Activated effector memory CD4-positive, alpha-beta T cell treated with Interleukin-2 at 50 U/mL for 16 hours (primary cell): Measurements from ENCODE around the gene CASKIN1.
"Not testable (repeated sequence)": the region's sequence is repeated elsewhere in the genome, so short reads cannot be mapped to it uniquely, and the experiment has no call there.

Source experiments
- DNase-seq: peaks from one replicate; pipeline ENCODE4 v3.0.0-alpha.2; 2020

CASKIN1 gene

DNA sequence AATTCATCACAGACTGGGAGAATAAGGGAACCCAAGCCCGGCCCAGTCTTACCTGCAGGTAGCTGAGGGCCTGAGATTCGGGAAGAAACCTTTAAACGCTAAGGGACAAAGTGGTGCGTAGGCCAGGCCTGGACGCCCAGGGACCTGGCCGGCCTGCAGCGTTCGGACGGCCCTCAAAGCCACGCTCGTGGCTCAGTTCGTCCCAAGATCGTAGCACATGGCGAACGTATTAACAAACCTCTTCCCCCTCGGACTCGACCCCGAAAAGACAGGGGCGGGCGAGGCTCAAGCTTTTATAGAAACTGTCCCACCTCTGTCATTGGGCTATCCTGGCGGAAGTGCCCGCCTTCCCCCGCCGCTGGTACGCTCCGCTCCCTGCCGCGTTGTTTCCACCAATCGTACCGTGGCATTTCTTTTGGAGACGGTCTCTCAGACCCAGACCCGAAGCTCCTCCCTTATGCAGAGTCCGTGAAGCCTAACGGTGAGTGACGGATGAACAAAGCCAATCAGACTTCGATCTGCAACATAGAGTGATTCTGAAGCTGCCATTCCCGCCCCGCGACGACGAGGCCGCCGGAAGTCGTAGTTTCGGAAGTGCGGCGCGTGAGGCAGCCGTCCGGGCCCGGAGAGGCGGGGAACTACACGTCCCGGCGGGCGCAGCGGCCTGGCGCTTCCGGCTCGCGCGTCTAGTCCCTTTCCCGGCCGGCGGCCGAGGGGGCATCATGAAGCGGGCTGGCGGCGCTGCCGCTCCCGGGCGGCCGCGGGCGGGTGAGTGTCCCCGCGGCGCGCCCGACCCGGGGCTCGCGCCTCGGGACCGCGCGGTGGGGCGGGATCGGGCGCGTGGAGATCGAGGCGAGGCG lies 41.1 kb downstream of the CASKIN1 start, which contains the start of gene TRAF7:
TSS of gene TRAF7 (plus strand) at position 692 of the 860 bp plus-strand sequence. CDS start 8,139 bp downstream, outside the sequence.
- DNase-seq = peak; percentile 96

DNA sequence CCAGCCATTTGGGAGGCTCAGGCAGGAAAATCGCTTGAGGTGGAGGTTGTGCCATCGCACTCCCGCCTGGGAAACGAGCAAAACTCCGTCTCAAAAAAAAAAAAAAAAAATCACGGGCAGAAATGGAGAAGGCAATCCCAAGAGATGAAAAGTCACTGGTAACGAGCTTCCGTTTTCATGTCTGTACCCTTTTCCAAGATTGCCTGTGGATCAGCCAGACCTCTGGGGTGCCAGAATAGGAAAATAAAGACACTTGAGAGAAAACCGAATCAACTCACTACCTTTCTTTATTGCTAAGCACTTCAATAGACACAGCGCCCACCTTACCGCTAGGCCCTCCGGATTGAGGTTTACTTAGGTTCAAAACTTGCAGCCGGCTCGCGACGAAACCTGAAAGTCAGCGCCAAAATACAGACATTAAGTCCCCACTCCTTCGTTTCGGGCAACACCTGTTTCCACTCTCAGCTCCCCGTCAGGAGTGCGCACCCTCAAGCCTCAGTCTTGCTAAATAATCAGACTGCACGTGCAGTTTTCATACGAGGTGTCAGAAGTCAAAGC lies 41.8 kb downstream of the CASKIN1 start:
- no peak for DNase-seq

DNA sequence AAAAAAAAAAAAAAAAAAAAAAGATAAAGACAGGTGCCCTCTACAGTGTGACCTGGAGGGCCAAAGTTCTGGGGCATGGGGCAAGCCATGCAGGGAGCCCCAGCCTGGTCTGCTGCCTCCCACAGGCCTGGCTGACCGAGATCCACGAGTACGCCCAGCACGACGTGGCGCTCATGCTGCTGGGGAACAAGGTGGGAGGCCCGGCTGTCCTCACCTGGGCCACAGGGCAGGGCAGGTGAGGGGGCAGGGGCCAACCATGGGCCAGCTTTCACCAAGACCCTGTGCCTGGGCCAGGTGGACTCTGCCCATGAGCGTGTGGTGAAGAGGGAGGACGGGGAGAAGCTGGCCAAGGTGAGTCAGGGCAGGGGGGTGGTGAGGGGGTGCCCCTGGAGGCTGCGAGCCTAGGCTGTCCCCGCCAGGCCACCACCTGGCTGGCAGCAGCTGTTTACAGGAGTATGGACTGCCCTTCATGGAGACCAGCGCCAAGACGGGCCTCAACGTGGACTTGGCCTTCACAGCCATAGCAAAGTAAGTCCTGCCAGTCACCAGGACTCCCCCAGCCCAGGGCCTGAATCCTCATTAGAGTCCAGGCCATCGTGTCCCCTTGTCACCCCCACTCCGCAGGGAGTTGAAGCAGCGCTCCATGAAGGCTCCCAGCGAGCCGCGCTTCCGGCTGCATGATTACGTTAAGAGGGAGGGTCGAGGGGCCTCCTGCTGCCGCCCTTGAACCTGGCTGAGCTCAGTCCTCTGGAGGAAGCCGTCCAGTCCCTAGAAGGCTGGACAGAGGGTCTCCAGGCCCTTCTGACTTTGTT lies 43.5 kb downstream of the CASKIN1 start:
- no peak for DNase-seq

DNA sequence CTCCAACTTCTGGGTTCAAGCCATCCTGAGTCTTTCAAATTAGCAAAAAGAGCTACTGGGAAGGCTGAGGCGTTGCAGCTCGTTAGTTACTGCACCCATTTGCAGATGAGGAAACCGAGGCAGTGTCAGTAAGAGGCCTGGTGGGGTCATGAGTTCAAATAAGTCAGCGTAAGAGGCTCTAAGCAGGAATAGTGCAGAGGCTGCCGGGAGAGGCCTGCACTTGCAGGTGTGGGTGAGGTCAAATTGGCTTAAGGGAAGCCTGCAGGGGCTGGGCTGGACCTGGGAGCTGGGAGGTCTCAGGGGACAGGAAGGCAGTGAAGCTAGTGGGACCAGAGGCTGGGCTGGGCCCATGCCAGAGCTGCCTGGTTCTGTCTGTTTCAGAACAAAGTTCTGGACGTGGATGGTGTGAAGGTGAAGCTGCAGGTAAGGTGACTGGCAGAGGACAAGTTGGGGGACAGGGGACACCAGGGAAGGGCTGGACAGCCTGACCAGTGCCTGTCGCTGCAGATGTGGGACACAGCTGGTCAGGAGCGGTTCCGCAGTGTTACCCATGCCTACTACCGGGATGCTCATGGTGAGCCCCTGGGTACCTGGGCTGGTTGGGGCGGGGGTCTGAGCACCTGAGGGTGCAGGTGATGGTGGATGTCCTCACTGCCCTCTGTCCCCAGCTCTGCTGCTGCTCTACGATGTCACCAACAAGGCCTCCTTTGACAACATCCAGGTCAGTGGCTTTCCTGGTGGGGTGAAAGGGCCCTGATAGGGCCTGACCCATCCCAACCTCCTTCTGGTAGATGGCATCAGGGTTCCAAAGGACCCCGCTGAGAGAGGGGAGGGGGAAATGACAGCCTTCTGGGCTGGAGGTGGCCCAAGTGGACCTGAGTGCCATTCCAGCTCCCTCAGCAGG lies 45.0 kb downstream of the CASKIN1 start:
- DNase-seq = no peak

DNA sequence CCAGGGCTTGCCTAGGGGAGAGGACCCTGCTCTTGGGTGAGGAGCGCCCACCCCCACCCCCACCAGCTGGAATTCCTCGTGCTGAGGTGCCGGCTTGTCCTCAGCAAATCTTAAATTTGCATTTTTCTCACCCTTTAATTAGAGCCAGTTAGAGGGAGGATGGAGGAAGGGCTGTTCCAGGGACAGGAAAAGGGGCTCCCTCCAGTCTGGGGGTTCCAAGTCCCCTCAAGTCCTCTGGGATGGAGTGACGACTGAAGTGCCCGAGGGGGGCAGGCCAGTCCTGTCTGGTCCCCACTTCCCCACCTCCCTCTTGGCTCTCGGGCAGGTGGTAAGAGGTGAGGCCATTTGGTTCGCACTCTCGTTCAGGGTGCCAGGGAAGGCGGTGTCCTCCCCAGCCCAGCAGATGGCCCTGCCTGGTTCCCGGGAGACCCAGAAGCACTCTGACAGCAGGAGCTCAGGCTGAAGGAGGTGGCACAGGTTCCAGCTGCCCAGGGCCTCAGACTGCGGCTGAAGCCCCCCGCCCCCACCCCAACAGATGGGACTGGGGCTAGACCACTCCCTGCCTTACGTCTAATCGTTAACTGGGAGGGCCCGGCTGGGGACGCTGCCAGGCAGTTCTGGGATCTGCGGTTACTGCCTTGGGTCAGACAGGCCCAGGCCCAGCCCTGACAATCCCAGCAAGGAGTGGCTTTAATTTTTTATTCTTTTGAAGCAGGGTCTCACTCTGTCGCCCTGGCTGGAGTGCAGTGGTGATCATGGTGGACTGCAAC lies 45.8 kb downstream of the CASKIN1 start:
- no peak for DNase-seq

DNA sequence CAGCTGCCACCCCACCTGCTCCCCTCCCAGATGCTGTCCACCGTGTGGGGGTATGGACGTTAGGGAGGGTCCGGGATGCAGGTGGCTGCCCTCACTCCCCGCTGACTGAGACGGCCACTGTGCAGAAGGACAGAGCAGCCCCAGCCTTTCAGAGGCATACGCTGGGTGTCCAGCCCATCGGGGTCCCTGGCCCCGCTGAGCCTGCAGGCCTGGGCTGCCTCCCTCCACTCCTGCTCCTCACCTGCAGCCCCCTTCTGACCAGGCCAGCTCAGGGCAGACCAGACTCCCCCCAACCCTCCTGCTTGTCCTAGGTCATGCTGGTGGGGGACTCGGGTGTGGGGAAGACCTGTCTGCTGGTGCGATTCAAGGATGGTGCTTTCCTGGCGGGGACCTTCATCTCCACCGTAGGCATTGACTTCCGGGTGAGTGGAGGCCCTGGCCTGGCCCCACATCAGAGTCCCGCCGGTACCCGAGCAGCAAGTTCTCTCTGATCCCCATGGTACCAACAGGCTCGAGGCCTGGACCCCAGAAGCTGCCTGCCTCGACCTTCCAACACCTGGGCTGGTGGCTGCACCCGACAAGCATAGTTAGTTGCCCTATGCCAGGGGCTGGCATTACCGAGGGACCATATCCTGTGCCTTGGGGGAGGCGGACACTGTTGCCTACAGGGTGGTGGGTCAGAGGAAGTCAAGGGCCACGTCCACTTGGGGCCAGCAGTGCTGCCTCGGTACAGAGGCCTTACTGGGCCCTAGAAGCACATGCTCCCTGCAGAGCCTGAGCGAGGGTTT lies 46.6 kb downstream of the CASKIN1 start:
- DNase-seq = no peak

DNA sequence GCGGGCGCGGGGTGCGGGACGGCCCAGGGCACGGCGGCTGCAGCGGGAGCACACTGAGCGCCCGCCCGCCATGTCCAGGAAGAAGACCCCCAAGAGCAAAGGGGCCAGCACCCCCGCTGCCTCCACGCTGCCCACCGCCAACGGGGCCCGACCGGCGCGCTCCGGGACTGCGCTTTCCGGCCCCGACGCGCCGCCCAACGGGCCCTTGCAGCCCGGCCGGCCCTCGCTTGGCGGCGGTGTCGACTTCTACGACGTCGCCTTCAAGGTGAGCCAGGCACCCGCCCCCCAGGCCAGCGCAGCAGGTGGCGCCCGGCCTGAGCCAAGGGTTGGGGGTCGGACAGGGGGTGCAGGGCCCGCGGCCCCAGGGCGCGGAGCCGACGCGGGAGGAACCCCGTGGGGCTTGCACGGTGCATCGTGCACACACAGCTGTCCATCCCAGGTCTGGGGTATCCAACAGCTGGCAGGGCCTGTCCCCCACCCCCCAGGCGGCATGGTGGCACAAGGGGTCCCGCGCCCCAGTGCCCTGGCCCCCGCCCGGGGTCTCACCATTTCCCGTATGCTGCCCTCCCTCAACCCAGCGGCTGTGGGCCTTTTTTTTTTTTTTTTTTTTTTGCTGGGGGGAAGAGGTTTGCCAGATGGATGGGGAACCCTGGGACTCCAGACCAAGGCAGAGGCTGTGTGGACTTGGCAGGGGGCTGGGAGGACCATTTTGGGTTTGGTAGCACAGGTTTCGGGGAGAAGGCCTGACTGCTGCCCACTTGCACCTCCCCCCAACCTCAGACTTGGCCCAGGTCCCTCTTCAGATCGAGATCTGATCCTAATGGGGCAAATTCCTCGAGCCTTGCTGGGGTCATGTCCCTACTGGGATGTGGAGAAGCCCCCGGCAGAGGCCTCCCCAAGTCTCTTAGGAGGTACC lies 47.4 kb downstream of the CASKIN1 start:
- no peak for DNase-seq

DNA sequence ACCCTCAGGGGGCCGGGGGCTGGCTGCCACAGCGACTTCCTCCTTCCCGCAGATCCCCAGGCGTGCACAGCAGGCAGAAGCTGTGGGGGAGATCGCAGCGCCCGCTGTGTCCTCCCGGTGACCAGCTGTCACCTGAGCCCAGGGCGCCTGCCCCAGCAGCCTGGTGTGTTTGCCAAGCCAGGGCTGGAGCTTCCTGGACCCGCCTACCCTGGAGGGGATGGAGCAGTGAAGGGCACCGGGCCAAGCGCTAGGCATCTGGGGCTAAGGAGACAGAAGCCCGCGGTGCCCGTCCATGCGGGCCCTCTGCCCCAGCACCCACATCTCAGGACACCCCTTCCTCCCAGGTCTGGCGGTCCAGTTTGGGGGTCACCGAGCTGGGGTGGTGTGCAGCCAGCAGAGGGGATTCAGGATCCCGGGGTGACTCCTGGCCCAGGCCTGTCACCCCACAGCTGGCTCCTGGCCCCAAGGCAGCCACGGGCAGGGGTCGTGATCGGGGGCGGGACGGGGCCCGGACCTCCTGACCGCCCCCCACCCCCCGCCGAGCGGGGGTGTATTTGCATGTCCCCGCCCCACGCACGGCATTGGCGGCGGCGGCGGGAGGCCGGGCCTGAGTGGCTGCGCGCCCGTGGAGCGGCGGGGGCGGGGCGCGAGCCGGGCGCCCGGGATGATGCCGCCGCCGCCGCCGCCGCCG lies 48.3 kb downstream of the CASKIN1 start, which contains the start of gene RAB26:
TSS of gene RAB26 (plus strand) at position 645 of the 691 bp plus-strand sequence. CDS start 159 bp downstream, outside the sequence.
- DNase-seq = peak; percentile 38

DNA sequence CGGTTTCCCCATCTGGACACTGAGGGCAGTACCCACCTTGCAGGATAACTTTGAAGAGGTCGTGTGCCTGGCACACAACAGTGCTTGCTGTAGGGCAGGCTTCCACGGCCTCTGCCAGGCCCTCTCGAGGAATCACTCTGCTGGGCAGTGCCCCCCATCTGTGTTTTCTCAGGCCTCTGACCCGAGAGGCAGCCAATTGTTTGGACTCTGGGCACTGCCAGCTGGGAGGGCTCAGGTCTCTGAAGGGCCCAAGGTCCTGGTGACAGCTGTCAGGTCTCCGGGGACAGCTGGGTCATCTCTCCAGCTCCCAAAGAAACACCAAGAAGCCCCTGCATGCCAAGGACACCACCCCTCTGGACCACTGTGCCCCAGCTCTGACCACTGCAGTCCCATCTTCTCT lies 49.0 kb downstream of the CASKIN1 start:
- DNase-seq = no peak

DNA sequence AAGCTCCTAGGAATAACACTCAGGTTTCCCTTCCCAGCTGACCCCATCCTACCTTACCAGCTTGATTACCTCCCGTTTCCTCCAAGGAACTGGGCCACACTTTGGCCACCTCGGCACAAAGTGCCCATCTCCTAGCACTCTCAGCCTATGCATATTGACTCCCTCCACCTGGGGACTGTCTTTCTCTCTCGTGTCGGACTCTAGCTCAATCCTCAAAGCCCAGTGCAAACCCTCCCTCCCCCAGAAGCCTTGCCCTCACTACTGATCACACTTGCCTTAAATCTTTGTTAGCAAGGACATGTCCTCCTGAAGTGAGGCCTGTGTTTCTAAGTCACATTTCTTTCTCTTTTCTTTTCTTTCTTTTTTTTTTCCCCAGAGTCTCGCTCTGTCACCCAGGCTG lies 50.6 kb downstream of the CASKIN1 start:
- no peak for DNase-seq

DNA sequence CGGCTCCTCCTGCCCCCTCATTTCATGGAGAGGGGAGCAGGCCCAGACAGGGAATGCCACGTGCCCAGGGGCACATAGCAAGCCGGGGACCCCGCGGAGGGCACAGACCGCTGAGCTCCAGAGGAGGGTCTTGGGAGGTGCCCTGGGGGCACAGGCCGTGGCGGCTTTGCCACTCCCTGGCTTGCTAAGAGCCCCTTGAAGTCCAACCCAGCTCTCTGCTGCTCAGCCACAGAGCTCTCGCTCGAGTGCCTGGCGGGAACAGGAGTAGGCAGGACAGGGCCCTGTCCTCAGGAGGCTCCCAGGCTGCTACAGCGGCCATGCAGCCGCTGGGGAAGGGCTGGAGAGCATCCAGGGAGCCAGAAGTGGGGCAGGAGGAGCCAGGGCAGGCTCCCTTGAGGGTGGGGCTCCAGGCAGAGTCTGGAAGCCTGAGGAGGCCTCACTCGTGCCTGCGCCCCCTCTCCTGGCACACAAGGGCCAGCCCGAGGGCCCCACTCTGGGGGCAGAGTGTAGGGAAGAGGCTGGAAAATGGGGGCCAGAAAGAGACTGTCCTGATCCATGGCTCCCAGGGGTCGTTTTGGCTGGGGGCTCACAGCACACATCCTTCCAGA lies 52.4 kb downstream of the CASKIN1 start:
- no peak for DNase-seq

DNA sequence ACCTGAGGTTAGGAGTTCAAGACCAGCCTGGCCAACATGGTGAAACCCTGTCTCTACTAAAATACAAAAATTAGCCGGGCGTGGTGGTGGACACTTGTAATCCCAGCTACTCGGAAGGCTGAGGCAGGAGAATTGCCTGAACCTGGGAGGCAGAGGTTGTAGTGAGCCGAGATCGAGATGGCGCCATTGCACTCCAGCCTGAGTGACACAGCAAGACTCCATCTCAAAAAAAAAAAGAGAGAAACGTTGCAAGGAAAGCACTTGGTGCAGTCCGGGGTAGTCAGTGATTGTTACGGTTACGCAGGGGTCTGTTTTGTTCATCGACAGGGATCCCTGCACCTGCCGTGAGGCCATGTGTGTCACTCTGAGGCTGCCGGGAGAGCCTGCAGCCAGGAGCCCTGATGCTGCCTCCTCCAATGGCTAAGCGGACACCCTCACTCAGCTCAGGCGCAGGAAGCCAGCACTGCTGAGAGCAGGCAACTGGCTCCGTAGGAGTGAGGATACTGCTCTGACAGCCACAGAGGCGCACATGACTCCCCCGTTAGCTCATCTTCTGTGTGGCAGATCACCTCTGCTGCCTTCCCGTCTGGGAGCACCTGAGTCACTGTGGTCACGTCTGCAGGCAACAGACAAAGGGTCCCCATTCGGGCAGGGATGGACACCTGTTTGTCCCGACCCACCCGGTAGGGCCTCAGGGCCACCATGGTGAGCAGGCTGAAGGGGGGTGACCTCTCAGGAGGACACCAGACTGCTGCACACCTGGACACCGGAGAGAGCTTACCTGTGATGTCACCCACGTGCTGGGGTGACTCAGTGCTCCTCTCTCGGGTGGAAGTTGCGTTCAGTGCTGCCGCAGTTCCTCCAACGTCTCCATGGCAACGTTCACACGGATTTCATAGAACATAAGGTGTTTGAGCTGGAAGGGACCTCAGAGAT lies 53.2 kb downstream of the CASKIN1 start:
- no peak for DNase-seq

DNA sequence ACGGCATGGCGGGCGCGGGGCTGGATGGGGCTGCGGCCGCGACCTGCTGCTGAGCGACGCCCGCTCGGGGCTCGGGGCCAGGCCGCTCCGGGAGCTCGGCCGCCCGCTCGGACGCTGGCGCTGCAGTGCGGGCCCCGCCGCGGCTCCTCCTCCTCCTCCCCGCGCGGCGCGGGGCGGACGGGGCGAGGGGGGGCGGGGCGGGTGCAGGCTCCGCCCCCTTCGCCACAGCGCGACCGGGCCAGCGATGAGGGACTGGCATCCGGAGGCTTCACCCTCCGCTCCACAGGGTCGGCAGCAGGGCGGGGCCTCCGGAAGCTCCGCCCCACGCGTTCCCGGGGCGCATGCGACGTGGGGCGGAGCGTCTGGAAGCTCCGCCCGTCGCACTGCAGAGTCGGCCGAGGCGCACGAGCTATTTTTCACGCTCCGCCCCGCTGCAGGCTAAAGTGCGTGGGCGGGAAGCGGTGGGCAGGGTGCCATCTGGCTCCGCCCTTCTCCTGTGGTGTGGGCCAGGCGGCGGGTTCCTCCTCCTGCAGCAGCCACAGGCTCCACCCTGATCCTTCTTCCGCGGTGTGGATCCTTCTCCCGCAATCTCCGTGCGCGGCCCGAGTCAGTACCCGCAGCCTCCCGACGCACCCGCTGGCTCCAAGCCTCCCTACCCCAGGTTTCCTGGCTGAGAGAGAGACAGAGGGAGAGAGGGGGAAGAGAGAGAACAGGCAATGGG lies 60.5 kb downstream of the CASKIN1 start, which contains the start of gene PKD1:
TSS of gene PKD1 (minus strand) at position 129 of the 721 bp plus-strand sequence. CDS start 209 bp downstream, outside the sequence.
- peak; percentile 98 for DNase-seq

DNA sequence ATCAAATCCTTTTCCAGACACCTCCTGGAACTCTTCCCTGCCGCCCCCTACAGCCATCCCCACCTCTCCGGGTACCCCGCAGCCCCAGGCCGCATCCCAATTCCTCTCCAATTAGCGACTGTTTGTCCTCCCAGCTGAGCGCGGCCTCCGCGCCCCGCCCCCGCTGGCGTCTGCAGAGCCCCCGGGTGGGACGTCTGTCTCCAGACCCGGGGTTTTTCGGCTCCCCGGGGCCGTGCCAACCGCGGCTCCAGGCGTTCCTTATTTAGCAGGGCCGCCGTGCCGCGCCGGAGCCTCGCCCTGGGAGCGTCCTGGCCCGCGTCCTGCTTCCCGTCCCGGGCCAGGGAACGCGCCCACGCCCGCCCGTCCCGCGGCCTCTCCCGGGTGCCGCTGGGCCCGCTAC lies 61.3 kb downstream of the CASKIN1 start:
- not testable (repeated sequence) for DNase-seq

DNA sequence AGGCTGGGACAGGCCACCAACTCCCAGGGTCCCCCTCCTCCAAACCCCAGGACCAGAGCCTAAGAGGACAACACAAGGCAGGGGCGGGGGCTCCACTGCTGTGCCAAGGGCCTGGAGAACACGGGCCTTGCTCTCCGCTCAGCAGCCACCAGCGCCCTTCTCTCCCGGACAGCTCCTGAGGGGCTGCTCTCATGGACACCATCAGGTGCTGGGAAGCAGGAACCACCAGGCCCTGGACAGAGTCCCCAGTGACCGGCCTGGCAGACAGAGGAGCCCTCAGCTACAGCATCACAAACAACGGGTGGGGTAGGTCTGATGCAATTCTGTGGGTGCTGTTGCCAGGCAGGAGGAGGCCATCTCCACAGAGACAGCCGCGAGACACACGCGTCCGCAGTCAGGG lies 62.6 kb downstream of the CASKIN1 start:
- DNase-seq = not testable (repeated sequence)

DNA sequence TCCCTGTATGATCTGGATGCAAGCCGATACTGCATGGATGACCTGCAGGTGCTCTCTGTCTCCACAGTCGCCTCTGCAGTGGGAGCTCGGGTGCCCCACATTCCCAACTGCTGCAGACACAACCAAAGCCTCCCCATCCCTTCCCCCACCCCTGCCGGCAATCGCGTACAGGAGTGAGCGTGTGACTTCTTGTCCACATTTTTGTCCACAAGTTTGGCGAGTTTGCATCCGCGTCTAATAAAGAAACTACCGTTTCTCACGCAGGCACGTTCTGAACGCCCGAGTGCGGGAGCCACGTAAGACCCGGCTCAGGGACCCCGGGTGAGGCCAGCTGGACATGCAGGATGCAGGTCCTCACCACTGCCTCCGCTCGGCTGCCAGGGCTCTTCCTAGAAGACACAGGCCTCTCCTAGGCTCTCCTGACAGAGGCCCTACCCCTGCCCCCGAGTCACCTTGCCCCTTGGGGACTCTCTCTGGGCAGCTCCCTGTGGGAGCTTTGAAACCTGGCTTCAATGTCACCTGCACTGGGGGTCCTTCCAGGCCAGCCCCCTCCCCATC lies 66.4 kb downstream of the CASKIN1 start:
- not testable (repeated sequence) for DNase-seq
